Upper lobe of right lung (tissue), 1 donor: ENCODE measurements around the gene AKR1C2. TPM values are rescaled to one million over a fixed set of nuclear protein-coding genes. Genes with fewer than 3 reads are reported as not detected.
"Not testable (repeated sequence)": the region's sequence is repeated elsewhere in the genome, so short reads cannot be mapped to it uniquely, and the experiment has no call there.

Experiments
- ATAC-seq: fragments of 200-7000 bp; cut with Tn5 transposase; one replicate; pipeline ENCODE4 v1.9.1; 2020; ENCODE audit warnings: mild to moderate bottlenecking, moderate library complexity
- DNase-seq: peaks from one replicate; pipeline ENCODE4 v3.0.0-alpha.2; 2020
- H3K27ac ChIP-seq: fragments of 200-600 bp; one replicate; pipeline ENCODE4 v1.8.0; 2022
- H3K27me3 ChIP-seq: fragments of 200-600 bp; one replicate; pipeline ENCODE4 v1.8.0; 2022; ENCODE audit warnings: mild to moderate bottlenecking
- H3K36me3 ChIP-seq: fragments of 200-600 bp; one replicate; pipeline ENCODE4 v1.8.0; 2022
- H3K4me1 ChIP-seq: fragments of 200-600 bp; one replicate; pipeline ENCODE4 v1.8.0; 2022
- H3K4me3 ChIP-seq: fragments of 200-600 bp; one replicate; pipeline ENCODE4 v1.8.0; 2022; ENCODE audit warnings: mild to moderate bottlenecking
- H3K9me3 ChIP-seq: fragments of 200-600 bp; one replicate; pipeline ENCODE4 v1.8.0; 2022
- CTCF ChIP-seq: fragments of 200-600 bp; IDR thresholded peaks from one replicate; pipeline ENCODE4 v1.8.0; 2022; ENCODE audit warnings: antibody characterized with exemption
- intact Hi-C: fragments of 100-400 bp; cut with DNase I; formaldehyde crosslinking; loops from one replicate; pipeline ENCODE4 v1.11.0; 2022
- total RNA-seq: library from RNA; stranded (reverse); fragmentation: NEBNext Ultra II Directional; extraction: Animal tissue kit (Norgen Biotek cat#: 25700); gene quantifications from one replicate; pipeline ENCODE4 v1.2.1, GENCODE V29; 2021
- donor health status: DM: no; HTN: yes; CAD: no; lungs with severe emphysema.

Gene AKR1C2
- total RNA-seq, 1 donor from 2014 or later: 22.5 TPM

GRCh38 chr10:5030989-5031388, 27.3 kb upstream of the AKR1C2 start:
- ATAC-seq (no peak), DNase-seq (no peak)
- intact Hi-C loops: no loop called here
- Histone ChIP-seq H3K9me3 (peaks cover 8% of the 10 kb centered on the region), H3K27ac (no peak overlapping the region), H3K4me3 (no peak overlapping the region), H3K4me1 (no peaks in the 10 kb centered on the region), H3K36me3 (no peaks in the 10 kb centered on the region), H3K27me3 (no peaks in the 10 kb centered on the region)
- no peak for TF ChIP-seq CTCF

GRCh38 chr10:5025461-5025881, 21.8 kb upstream of the AKR1C2 start:
- H3K27ac ChIP-seq, H3K36me3 ChIP-seq, H3K4me1 ChIP-seq, H3K4me3 ChIP-seq, H3K9me3 ChIP-seq, H3K27me3 ChIP-seq, intact Hi-C loops: not testable (repeated sequence)
- peak; percentile 92 for ATAC-seq
- peak; percentile 70 for DNase-seq

- no peak for TF ChIP-seq CTCF
- no peak for ATAC-seq
- no peak overlapping the region for H3K27ac ChIP-seq
Measured at GRCh38 chr10:5023177-5023805, 19.6 kb upstream of the AKR1C2 start.

GRCh38 chr10:5021624-5022290, 18.1 kb upstream of the AKR1C2 start:
- intact Hi-C loops, H3K4me3 ChIP-seq, H3K9me3 ChIP-seq, H3K36me3 ChIP-seq, DNase-seq, H3K27me3 ChIP-seq, H3K27ac ChIP-seq, ATAC-seq: not testable (repeated sequence)
- H3K4me1 ChIP-seq: peaks cover 16% of the 10 kb centered on the region

More at GRCh38 chr10:5023177-5023805, 19.6 kb upstream of the AKR1C2 start:
- Histone ChIP-seq H3K36me3 (no peaks in the 10 kb centered on the region), H3K9me3 (no peaks in the 10 kb centered on the region), H3K4me3 (no peak overlapping the region), H3K4me1 (peaks cover 10% of the 10 kb centered on the region), H3K27me3 (no peaks in the 10 kb centered on the region)
- DNase-seq: no peak
- intact Hi-C loops: no loop called here

- H3K27me3 ChIP-seq, H3K9me3 ChIP-seq, DNase-seq, intact Hi-C loops, H3K4me3 ChIP-seq, H3K36me3 ChIP-seq: not testable (repeated sequence)
- peak; percentile 33 for ATAC-seq
- Histone ChIP-seq H3K27ac (peak overlapping the region; percentile 48), H3K4me1 (peaks cover 16% of the 10 kb centered on the region)
Measured at GRCh38 chr10:5019770-5020612, 16.3 kb upstream of the AKR1C2 start.

GRCh38 chr10:5018671-5019277, 15.1 kb upstream of the AKR1C2 start:
- H3K36me3 ChIP-seq, DNase-seq, intact Hi-C loops, H3K9me3 ChIP-seq, H3K4me3 ChIP-seq, H3K27me3 ChIP-seq: not testable (repeated sequence)
- peak; percentile 91 for ATAC-seq
- Histone ChIP-seq H3K27ac (peak overlapping the region; percentile 48), H3K4me1 (peaks cover 16% of the 10 kb centered on the region)
- peak; percentile 30 for TF ChIP-seq CTCF
